GM19023 (cell line): Measurements from ENCODE around the gene ASCL3.
"Not testable (repeated sequence)": the region's sequence is repeated elsewhere in the genome, so short reads cannot be mapped to it uniquely, and the experiment has no call there.

Experiments used
- ATAC-seq: cut with Tn5 transposase; IDR thresholded peaks from one replicate; pipeline ENCODE4 v1.9.1; 2021; ENCODE audit warnings: mild to moderate bottlenecking, moderate library complexity; ENCODE audit not compliant: unreplicated experiment

Gene ASCL3

GRCh38 chr11:8948886-8949285 lies 6.1 kb upstream of the ASCL3 start:
- no peak for ATAC-seq

DNA sequence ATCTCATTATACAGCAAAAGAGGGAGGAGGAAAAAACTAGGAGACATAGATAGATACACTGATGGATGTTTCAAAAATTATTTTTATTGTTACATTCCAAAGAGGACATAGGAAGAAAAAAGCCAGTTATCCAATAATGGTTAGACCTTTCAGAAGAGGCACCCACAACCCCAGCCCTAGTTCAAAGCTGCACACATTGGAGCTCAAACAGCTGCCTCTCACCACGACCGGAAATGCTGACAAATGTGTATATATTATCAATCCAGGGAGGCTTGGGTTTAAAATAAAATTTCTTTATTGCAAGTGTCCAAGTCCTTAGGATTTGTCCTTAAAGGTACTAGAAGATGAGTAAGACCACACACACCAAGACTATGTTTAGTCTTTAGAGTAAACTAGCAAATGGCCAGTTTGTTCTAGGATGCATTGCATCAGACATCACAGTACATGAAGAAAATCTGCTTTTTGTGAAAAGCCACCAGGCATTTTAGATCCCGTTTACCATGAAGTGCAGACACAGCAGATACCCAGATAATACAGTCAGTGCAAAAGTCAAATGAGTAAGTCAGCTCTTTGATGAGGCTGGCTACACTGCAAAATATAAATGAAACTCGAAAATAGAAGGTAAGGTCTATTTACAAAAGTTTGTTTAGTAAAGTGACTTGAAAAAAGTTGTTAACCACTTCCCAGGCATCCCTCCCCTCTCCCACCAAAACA lies 4.6 kb upstream of the ASCL3 start:
- ATAC-seq, result no peak

DNA sequence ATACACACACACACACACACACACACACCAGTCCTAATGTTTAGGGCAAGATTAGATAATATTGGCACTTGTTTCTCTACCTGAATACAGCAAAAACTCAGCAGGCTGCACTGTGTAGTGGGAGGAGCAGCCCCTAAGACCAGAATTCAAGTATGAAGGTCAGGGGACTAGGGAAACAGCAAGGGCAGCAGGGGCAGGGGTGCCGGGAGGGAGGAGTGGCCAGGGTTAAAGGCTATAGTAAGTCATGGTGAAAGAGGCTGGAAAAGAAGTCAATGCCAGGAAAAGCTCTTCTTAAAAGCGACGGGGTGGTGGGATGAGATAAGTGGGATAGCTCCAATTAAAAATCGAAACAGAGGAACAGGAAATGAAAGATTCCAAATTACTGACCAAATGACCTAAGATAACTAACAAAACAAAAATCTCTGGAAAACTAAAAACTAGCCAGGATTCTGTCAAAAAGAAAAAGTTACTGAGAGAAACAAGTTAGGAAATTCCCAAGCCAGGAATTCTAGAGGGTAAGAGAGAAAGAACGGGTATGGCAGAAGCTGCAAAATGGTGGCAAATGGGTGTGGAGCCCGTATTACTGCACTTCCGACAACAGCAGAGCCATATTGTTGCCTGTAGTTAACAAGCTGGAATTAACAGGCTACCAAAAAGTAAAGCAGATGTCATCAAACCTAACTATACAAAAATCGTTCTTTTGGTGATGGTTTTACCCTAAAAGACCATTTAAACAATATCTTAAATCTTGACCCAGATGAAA lies 1.3 kb downstream of the ASCL3 start:
- no peak for ATAC-seq

DNA sequence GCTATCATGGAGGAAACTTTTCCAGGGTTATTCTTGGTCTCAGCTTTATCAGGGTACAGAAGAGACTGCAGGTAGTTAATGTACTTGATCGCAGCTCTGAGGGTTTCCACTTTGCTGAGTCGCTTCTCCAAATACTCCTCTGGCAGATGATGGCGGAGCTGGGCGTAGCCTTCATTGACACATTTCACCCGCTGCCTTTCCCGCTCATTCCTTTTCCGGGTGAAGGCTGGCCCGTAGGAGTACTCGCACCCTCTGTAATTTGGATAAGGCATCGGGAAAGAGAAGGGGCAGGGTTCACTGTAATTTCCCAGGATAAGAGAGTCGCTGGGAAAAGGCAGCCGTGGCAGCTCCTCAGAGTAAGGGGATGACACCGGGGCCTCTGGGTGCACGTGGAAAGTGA lies 5.2 kb downstream of the ASCL3 start:
- no peak for ATAC-seq

DNA sequence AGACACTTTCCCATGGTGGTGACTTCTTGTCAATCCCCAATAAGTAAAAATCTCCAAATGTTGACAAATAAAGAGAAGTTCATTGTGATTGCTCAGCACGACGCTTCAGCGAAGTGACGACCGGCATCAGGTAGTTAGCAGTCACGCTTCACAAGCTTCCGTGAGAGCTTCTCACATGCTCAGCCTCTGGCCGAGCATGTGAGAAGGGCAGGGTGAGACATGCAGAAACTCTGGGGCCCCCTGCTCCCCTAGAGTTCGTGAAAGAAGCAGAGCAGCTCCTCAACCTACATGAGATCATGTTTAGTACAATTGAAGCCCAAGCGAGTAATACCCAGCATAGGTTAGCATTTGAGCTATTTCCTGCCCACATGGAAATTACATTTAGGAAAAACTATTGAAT lies 5.7 kb downstream of the ASCL3 start:
- ATAC-seq, result no peak

GRCh38 chr11:8935789-8936188 lies 7.0 kb downstream of the ASCL3 start:
- ATAC-seq, result not testable (repeated sequence)

DNA sequence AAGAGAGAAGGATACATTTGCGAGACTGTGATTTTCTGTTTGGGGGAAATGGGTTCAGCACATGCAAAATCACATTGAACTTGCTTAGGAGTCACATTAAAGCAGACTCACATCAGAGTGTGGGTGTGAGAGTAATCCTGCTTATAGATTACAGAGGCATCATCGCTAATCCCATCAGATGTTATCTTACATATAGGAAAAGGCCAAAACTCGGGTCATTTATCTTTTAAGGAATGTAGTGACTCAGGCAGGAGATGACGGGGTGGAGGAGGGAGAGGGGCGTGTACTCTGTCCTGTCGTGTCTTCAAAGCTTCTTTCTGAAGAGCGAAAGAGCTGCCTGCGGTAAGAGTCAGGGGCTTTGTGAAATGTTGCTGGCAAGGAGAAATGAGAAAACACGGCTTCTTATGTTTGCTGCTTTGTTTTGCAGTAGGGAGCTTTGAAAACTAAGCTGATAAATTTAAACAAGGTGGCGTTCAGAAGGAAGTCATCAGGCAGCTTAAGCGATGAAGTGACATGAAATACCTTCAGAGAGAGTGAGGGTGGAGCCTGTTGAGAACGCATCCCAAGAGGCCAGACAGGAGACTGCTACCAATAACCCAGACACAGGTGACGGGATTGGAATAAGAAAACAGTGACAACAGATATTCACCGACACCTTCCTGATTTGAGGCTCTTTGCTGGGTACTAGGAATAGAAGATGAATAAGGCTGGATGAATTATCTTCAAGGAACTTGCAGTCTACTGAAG lies 7.9 kb downstream of the ASCL3 start:
- ATAC-seq, result no peak

DNA sequence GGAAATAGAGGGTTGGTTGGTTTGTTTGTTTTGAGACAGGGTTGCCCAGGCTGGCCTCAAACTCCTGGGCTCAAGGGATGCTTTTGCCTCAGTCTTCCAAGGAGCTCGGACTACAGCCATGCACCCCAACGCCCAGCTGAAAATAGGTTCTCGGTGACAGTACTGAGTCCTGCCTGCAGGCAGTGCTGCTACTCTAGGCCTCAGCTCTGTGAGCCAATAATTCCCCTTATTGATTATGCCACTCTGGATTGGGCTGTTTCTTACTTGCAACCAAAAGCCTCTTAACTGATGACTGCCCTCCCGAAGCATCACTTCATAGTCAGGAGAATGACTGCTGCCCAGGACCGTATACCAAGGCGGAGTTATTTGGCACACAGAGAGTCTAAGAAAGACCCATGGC lies 8.9 kb downstream of the ASCL3 start:
- no peak for ATAC-seq

- ATAC-seq, result no peak
Observed at GRCh38 chr11:8932564-8933180, 10.1 kb downstream of the ASCL3 start, which contains the start of gene C11orf16. TSS of gene C11orf16 (minus strand) at chr11:8932947. CDS start at chr11:8932308, 639 bp downstream.

DNA sequence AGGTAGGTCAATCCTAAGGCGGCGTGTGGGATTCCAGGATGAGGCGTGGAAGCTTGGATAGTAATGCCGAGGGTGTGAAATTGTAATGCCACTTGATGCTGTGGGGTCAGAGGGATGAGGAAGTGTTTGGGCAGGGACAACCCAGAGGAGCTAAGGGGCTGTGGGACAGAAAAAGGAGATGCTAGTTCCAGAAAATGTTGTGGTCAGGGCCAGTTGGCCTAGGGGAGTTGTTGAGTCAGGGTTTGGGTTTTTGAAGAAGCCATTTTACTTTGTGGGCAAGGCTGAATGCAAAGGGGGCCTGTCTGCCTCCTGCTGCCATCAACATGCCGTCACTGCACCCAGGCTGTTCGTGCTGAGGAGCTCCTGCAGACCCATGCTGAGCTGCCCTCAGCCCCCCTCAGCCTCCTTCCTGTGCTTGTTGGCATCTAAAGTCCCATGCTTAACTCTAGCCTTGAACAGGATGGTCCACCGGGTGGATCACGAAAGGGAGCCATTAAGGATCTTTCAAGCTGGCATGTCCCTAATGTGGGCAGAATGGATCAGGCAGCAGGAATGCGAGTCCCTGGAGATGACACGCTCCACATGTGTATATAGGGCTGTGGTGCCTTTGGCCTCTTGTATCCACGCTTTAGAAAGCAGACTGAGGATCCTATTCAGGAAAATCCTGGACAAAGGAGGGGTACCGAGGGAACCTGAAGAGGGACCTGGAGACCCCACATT lies 12.2 kb downstream of the ASCL3 start:
- no peak for ATAC-seq

DNA sequence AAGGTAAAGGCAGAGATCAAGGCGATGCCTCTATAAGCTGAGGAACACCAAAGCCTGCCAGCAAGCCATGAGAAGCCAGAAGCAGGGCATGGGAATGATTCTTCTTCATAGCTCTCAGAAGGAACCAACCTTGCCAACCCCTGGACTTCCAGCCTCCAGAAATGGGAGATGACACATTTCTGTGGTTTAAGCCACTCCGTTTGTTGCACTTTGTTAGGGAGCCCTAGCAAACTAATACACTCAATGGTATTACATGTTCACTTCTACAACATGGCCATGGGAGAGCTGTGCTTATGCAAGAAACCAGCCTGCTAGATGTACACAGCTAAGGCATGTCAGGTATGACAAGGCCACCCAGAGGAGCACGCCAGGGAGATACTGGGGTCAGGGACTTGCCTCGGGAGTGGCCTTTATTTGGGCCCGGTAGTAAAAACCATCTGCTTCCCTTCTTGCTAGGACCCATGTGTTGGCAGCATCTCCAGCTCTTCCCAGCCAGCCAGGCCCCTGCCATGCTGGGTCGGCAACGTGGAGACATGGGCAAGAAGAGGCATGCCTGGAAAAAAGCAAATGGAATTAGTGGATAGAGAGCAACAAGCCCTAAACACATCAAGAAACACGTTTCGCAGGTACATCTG lies 13.7 kb downstream of the ASCL3 start:
- ATAC-seq, result no peak

GRCh38 chr11:8928205-8928604 lies 14.6 kb downstream of the ASCL3 start:
- ATAC-seq, result no peak

DNA sequence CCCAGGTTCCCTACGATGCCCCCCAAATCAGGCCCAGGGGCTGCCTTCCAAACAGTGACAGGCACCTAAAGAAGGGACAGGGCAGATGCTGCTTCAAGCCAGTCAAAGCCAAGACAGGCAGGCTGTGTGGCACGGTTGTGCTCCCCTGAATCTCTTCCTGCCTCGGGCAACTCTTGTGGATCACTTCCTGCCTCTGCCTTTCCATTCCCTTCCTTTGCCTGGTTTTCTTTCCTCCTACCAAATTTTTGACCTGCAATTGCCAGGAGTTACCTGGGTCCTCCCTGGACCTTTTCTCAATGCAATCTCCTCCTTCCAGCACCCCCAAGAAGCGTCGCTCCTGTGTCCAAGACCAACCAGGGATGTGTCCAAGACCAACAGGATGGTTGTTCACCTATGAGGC lies 15.6 kb downstream of the ASCL3 start:
- no peak for ATAC-seq

- no peak for ATAC-seq
Observed at GRCh38 chr11:8926236-8926635, 16.6 kb downstream of the ASCL3 start.

DNA sequence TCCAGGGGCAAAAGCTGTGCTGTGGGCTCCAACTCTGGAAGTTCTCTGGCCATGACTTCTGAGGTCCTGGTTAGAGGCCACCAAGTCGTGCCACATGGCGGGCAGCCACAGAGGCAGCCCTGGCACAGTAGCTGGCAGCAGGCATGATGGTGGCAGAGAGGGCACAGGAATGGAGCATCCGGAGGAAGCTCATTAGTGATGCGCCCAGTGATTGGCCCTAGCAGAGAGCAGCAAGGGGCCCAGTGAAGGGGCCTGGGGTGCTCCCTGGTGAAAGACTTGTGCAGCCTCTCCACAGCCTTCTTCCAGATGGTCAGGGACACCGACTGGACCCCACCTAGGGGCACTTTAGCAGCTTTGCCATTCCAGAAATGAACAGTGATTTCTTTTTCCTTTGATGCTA lies 17.1 kb downstream of the ASCL3 start:
- no peak for ATAC-seq

DNA sequence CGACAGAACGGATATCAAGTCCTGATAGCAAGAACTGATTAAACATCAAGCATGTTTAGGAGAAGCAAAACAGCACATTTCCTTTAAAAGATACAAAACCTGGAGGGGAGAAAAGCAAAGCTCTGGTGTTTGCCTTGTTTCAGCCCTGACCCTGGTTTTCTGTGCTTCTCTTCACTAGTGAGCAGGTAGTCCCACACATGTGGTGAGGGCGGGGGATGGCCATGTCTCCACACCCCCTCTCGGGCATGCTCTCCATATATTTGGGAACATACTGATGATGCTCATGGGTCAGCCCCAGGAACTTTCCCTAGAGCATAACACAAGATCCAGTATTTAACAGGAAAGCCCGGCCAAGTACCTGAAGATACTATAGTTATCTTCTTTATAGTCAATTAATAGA lies 20.1 kb downstream of the ASCL3 start:
- ATAC-seq, result no peak

- ATAC-seq, result no peak
Observed at GRCh38 chr11:8917157-8917825, 25.5 kb downstream of the ASCL3 start.

DNA sequence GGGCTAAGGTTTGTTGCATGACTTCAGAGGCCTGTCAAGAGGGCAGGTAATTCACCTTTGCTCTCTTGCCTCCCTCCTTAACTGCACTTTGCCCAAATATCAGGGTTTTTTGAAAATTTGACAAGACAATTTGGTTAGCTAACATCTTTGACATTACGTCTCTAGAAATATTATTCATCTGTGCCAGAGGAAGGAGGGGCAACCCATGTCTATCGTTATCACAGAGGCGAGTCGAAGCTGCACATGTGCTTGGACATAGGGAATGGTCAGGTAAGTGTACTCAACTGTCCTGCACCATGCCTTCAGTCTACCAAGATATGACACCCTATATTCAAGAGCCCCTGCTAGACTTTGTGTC lies 28.2 kb downstream of the ASCL3 start:
- ATAC-seq, result no peak

- no peak for ATAC-seq
Observed at GRCh38 chr11:8913961-8914660, 28.7 kb downstream of the ASCL3 start.
